HG02588 (cell line): ENCODE measurements around the gene SET.

Experiments
- ATAC-seq: cut with Tn5 transposase; IDR thresholded peaks from one replicate; pipeline ENCODE4 v1.9.1; 2021; ENCODE audit warnings: mild to moderate bottlenecking, moderate library complexity; ENCODE audit not compliant: unreplicated experiment

SET gene

DNA sequence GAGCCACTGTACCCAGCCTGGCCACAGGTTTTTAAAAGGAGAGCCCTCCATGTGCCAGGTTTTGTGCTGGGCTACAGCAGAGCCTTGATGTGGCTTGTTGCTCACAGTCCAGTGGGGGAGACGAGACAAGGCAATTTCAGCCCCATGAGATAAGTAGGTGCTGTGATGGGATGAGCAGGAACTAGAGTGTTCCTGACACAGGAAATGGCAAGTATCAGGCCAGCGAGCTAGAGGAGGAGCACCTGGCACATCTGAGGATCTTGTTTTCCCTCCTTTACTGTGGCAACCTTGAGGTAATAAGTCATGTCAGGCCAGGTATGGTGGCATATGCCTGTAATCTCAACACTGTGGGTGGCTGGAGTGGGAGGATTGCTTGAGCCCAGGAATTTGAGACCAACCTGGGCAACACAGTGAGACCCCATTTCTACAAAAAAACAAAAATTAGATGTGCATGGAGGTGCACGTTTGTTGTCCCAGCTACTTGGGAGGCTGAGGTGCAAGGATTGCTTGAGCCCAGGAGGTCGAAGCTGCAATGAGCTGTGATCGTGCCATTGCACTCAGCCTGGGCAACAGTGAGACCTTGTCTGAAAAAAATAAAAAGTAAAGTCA is 38.7 kb downstream of the SET start:
- ATAC-seq: no peak

DNA sequence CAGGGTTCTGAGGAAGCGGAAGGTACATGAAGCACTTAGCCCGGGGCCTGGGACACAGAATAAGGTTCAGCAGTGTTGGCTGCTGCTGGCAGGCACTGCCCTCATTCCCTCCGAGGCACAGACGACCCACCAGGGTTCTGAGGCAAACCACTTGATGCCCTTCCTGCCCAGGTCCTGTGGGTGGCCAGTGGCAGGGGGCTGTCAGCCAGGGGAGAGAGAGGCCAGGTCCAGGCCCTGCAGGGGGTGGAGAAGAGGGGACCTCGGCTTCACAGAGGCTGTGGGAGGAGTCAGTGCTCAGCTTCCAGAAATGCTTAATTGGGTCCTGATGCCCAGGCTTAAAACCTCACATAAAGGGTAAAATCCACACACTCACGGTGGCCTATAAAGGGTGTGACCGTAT is 39.3 kb downstream of the SET start:
- ATAC-seq: no peak

DNA sequence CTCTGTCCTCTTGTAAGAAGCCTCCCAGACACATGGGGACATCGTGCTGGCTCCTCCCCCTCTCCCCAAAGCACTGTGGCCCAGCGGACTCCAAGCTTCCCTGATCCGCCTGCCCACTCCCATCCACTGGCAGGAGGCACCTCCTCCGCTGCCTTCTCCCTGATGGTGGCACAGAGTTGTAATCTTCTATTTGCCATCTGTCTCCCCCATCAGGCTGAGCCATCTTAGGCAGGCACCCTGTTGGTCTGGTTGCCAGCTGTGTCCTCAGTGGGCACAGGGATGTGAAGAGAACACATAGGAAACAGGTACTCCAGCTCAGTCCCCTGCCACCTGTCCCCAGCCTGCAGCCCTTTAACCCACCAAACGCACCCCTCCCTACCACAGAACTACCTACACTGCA is 40.3 kb downstream of the SET start:
- ATAC-seq: no peak

DNA sequence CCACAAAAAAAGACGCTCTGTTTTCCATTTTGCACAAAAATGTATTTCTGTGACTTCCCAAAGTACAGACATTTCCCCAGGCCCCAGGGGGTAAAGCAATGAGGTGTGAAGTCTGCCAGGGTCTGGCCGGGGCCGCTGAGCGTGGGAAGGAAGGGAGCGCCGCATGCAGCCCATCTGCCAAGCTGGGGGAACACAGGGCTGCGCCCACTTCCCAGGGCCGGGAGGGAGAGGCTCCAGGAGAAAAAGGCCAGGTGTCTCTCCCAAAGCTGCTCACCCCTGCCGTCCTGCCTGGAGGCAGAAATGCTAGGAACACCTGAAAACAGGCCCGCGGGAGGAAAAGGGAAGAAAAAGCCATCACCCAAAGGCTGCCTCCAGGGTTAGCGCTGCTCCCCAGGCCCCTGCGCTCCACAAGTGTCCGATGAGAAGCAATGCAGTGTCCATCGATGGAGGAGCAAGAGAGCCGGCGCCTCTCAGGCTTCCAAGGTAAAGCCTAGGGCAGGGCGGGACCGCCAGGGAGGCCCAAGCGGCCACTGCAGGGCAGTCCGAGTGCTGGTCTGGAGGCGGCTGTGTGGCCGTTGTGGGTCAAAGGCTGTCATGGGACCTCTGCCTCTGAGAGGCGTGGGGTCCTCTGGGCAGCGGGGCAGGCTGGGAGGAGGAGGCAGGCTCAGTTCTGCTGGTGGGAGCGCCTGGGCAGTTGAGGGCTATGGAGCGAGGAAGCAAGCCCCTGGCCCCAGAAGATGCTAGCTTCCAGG is 40.9 kb downstream of the SET start:
- ATAC-seq: no peak

DNA sequence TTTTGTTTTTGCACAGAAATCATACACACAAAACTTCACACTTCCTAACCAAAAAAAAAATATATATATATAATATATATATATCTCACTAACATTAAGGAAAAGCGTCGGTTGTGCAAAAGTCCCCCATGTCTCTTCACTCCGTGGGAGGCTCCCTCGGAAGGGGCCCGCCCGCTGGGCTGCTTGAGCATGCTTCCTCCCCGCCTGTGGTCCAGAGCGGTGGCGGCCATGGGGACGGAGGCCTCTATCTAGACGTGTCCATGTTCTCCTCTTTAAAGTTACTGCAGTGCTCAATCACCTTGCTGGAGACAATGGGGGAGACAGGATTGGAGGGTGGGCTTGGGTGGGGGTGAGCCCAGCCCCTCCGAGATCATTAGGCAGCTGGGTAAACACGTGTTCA is 42.1 kb downstream of the SET start:
- ATAC-seq: no peak

DNA sequence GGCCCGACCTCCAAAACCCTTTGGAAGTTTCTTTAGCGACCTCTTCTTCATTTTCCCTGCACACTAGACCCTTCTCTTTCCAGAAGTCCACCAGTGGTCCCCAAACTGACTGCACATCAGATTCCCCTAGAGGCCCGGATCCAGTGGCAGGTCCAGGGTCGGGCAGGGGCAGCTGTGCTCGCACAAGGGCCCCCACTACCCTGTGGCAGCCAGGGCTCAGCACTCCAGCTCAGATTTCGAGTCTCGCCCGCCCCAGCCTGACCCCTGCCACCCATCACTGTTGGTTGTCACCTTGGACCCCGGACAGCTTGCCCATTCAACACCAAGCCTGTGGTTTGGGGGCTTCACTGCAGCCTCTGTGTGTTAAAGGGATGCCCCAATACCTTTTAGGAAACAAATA is 42.7 kb downstream of the SET start:
- no peak for ATAC-seq

DNA sequence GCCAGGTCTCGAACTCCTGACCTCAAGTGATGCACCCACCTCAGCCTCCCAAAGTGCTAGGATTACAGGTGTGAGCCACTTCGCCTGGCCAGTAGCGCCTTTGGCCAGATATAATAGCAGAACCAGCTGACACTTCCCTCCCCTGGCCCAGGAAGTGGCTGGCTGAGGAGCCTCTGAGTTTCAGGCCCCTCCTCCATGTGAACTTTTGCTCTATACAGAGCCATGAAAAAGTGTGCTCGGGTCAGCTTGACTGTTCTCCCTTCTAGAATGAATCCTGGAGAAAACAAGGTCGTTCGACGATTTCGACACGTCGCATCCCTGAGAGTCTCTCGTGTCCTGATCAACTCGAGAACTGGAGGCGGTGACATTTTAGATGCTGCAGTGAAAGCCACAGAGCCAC is 43.6 kb downstream of the SET start:
- ATAC-seq: no peak

DNA sequence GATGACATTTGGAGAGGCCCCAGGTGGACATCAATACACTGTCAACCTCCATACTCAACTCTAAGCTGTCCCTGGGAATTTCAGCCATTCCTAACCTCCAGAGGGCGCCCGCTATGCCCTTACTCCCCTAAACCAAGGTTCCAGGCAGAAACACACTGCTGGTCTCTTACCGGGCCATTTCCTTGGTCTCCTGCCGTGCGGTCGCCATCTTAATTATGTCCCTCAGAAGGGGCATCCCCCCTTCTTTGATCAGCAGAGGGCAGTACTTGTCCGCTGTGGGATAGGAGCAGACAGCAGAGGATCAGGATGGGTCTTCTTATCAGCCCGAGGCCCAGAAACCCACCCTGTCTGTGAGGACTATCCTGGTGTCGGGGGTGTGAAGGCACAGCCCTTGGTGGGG is 44.2 kb downstream of the SET start:
- ATAC-seq: no peak

DNA sequence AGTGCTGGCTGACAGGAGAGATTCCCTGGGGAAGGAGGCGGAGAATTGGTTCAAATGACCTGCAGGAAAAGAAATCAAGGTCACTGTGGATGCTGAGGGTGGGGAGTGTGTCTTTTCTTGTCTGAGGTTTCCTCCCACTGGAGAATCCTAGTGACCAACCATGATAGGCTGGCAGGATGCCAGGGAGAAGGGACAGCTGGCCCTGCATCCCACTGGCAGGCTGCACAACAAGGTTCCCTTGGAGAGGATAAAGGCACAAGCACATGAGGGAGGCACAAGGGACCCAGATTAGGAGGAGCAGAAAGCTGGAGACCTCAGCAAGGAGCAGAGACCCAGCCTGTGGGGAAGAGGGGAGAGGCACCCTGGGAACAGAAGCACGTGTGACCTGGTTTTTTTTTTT is 46.4 kb downstream of the SET start:
- ATAC-seq: no peak

DNA sequence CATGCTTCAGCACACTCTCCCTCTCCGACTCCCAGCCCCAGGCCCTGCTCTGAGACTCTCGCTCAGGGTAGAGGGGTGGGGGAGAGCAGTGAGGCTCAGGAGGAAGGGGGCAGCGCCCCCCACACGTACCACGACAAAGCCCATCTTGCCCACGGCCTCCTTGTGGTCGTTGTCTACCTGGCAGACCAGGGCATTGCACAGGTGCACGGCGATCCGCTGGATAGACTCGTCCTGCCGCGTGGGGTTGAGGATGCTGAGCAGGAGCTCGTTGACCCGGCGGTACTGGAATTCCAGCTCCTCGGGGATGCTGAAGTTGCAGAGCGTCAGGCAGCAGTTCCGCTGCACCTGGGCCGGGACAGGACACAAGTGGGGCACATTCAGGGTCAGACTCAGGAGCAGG is 53.4 kb downstream of the SET start:
- no peak for ATAC-seq

DNA sequence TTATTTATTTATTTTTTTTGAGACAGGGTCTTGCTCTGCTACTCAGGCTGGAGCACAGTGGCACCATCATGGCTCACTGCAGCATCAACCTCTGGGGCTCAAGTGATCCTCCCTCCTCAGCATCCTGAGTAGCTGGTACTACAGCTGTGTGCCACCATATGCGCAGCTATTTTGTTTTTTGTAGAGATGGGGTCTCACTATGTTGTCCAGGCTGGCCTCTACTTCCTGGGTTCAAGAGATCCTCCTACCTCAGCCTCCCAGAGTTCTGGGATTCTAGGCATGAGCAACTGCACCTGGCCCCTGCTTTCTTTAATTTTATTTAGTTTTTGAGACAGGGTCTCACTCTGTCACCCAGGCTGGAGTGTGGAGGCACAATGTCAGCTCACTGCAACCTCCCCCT is 54.4 kb downstream of the SET start:
- no peak for ATAC-seq
